GM12891 (cell line): Measurements from ENCODE around the gene UBR1.
"Not testable (repeated sequence)": the region's sequence is repeated elsewhere in the genome, so short reads cannot be mapped to it uniquely, and the experiment has no call there.

Source experiments
- DNase-seq: peaks from one replicate; pipeline ENCODE4 v3.0.0; 2011; ENCODE audit warnings: low spot score; ENCODE audit not compliant: insufficient read length
- FAIRE-seq: peaks from 2 replicates; lab custom pipeline; 2011; peaks lifted over from hg19 to GRCh38; lab: Jason Lieb, UNC
- PAX5 ChIP-seq: IDR thresholded peaks from 2 replicates; pipeline ENCODE4 v1.6.1; 2011; ENCODE audit warnings: low read length, moderate library complexity, mild to moderate bottlenecking; ENCODE audit not compliant: insufficient read depth, severe bottlenecking
- POLR2A ChIP-seq: IDR thresholded peaks from 2 replicates; pipeline ENCODE4 v1.6.1; 2011; ENCODE audit warnings: low read depth, low read length, control low read depth
- POLR2AphosphoS5 ChIP-seq: IDR thresholded peaks from 2 replicates; pipeline ENCODE4 v1.6.1; 2011; ENCODE audit warnings: low read depth, low read length, control low read depth
- POU2F2 ChIP-seq: IDR thresholded peaks from 2 replicates; pipeline ENCODE4 v1.6.1; 2011; ENCODE audit warnings: low read depth, mild to moderate bottlenecking, control low read depth, low read length, moderate library complexity
- SPI1 ChIP-seq: IDR thresholded peaks from 2 replicates; pipeline ENCODE4 v1.6.1; 2011; ENCODE audit warnings: low read depth, low read length, control low read depth
- TAF1 ChIP-seq: IDR thresholded peaks from 2 replicates; pipeline ENCODE4 v1.6.1; 2011; ENCODE audit warnings: low read depth, low read length, control low read depth

The UBR1 gene

GRCh38 chr15:43133430-43134156 lies 27.8 kb upstream of the UBR1 start, which contains the start of gene TMEM62:
TMEM62 (plus strand) TSS chr15:43133586; CDS start chr15:43133803, 217 bp downstream.
- FAIRE-seq (peak; percentile 95), DNase-seq (peak; percentile 90)
- TF ChIP-seq TAF1 (peak; percentile 91), PAX5 (peak; percentile 22), POLR2AphosphoS5 (peak; percentile 89), POLR2A (peak; percentile 95), POU2F2 (peak; percentile 98), SPI1 (peak; percentile 93)

- no peak for DNase-seq
- no peak for FAIRE-seq
- TF ChIP-seq POU2F2 (no peak), PAX5 (no peak), POLR2A (no peak), POLR2AphosphoS5 (no peak), SPI1 (no peak), TAF1 (no peak)
These were observed 27.1 kb upstream of the UBR1 start for GRCh38 chr15:43132830-43133429.

DNA sequence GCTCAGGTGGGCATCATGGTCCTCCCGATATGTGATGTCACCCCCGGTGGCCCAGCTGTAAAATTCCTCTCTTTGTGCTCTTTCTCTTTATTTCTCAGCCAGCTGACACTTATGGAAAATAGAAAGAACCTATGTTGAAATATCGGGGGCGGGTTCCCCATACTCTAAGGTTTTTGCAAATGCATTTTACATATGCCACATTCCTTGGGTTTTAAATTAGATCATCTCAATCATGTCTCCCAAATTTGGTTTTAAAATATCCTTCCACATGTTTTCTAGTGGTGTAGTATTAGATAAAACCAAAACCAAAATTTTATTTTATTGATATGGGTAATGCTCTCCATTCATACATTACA lies 23.1 kb upstream of the UBR1 start:
- TF ChIP-seq POLR2AphosphoS5 = no peak
- no peak for TF ChIP-seq PAX5
- TF ChIP-seq POU2F2 = no peak
- TF ChIP-seq SPI1 = no peak
- TF ChIP-seq POLR2A = no peak
- no peak for TF ChIP-seq TAF1
- DNase-seq (no peak), FAIRE-seq (no peak)

DNA sequence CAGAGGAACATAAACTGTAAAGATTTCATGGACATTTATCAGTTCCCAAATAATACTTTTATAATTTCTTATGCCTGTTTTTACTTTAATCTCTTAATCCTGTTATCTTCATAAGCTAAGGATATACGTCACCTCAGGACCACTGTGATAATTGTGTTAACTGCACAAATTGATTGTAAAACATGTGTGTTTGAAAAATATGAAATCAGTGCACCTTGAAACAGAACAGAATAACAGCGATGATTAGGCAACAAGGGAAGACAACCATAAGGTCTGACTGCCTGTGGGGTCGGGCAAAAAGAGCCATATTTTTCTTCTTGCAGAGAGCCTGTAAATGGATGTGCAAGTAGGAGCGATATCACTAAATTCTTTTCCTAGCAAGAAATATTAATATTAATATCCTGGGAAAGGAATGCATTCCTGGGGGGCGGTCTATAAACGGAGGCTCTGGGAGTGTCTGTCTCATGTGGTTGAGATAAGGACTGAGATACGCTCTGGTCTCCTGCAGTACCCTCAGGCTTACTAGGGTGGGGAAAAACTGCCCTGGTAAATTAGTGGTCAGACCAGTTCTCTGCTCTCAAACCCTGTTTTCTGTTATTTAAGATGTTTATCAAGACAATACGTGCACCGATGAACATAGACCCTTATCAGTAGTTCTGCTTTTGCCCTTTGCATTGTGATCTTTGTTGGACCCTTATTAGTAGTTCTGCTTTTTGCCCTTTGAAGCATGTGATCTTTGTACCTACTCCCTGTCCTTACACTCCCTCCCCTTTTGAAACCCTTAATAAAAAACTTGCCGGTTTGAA lies 22.5 kb upstream of the UBR1 start:
- DNase-seq, FAIRE-seq: not testable (repeated sequence)

GRCh38 chr15:43127752-43128151 lies 21.9 kb upstream of the UBR1 start:
- DNase-seq = no peak
- FAIRE-seq = no peak
- TF ChIP-seq POLR2A (no peak), TAF1 (no peak), POU2F2 (no peak), PAX5 (no peak), SPI1 (no peak), POLR2AphosphoS5 (no peak)

- DNase-seq (no peak), FAIRE-seq (peak; percentile 67)
- TF ChIP-seq PAX5 (no peak), SPI1 (no peak), POLR2A (no peak), POU2F2 (no peak), TAF1 (no peak), POLR2AphosphoS5 (no peak)
These were observed 20.5 kb upstream of the UBR1 start for GRCh38 chr15:43126356-43126755.

DNA sequence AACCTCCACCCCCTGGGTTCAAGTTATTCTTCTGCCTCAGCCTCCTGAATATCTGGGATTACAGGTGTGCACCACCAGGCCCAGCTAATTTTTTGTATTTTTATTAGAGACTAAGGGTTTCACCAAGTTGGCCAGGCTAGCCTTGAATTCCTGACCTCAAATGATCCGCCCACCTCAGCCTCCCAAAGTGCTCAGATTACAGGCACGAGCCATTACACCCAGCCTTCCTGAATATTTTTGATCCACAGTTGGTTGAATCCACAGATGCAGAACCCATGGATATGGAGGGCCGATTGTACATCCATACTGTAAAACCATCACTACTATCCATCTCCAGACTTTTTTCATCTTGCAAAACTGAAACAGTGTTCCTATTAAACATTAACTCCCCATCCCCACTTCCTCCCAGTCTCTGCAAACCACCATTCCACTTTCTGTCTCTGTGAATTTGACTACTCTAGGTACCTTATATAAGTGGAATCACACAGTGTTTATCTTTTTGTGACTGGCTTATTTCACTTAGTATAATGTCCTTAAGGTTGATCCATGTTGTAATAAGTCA lies 19.3 kb upstream of the UBR1 start:
- DNase-seq = no peak
- TF ChIP-seq TAF1 = no peak
- no peak for TF ChIP-seq PAX5
- TF ChIP-seq SPI1 = no peak
- TF ChIP-seq POLR2AphosphoS5 = no peak
- no peak for TF ChIP-seq POLR2A
- TF ChIP-seq POU2F2 = no peak
- no peak for FAIRE-seq

DNA sequence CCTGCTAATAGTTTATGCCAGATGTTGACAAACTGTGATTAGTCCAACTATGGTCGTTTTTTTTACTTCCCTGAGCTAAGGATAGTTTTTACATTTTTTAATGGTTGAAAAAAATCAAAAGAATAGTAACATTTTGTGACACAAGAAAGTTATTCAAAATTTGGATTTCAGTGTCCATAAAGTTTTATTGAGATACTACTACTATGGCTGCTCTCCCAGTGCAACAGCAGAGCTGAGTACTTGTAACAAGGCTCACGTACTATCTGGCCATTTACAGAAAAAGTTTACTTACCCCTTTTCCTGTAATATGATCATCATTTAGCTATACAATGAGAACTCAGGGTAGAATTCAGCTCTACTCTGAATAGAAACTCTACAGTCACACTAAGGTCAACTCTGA lies 16.0 kb upstream of the UBR1 start:
- TF ChIP-seq POU2F2 (no peak), POLR2AphosphoS5 (no peak), TAF1 (no peak), POLR2A (no peak), PAX5 (no peak), SPI1 (no peak)
- FAIRE-seq = no peak

GRCh38 chr15:43118829-43119228 lies 13.0 kb upstream of the UBR1 start:
- TF ChIP-seq POLR2A (no peak), PAX5 (no peak), POLR2AphosphoS5 (no peak), SPI1 (no peak), POU2F2 (no peak), TAF1 (no peak)
- no peak for DNase-seq
- no peak for FAIRE-seq

More for the DNA sequence above, 16.0 kb upstream of the UBR1 start:
- no peak for DNase-seq
